ENCODE measurements around the gene BST1.
"Not testable (repeated sequence)": the region's sequence is repeated elsewhere in the genome, so short reads cannot be mapped to it uniquely, and the experiment has no call there.

The BST1 gene

GRCh38 chr4:15755321-15756155, 52.7 kb downstream of the BST1 start:
- no peak overlapping the region for H3K4me3 ChIP-seq (ENCODE audit: low read length)
- DNase-seq (ENCODE audit: low read depth) = peak; percentile 64
- TF ChIP-seq CTCF (conservative IDR thresholded peaks at IDR 0.05; ENCODE audit: low read depth, low read length) = no peak

GRCh38 chr4:15756361-15756861, 53.5 kb downstream of the BST1 start:
- no peak overlapping the region for H3K4me3 ChIP-seq (ENCODE audit: low read length)
- peak; percentile 12 for TF ChIP-seq CTCF (conservative IDR thresholded peaks at IDR 0.05; ENCODE audit: low read depth, low read length)
- no peak for DNase-seq (ENCODE audit: low read depth)

- DNase-seq (ENCODE audit: low read depth) = no peak
- TF ChIP-seq CTCF (conservative IDR thresholded peaks at IDR 0.05; ENCODE audit: low read depth, low read length) = no peak
- H3K4me3 ChIP-seq (ENCODE audit: low read length) = no peak overlapping the region
Observed at GRCh38 chr4:15757054-15757453, 54.2 kb downstream of the BST1 start.

- no peak for DNase-seq (ENCODE audit: low read depth)
- TF ChIP-seq CTCF (conservative IDR thresholded peaks at IDR 0.05; ENCODE audit: low read depth, low read length) = no peak
- H3K4me3 ChIP-seq (ENCODE audit: low read length) = no peak overlapping the region
Observed at GRCh38 chr4:15758294-15758693, 55.4 kb downstream of the BST1 start.

- DNase-seq (ENCODE audit: low read depth) = not testable (repeated sequence)
Observed at GRCh38 chr4:15762460-15762859, 59.6 kb downstream of the BST1 start.

GRCh38 chr4:15765391-15765790, 62.5 kb downstream of the BST1 start:
- no peak for DNase-seq (ENCODE audit: low read depth)
- H3K4me3 ChIP-seq (ENCODE audit: low read length) = no peak overlapping the region
- no peak for TF ChIP-seq CTCF (conservative IDR thresholded peaks at IDR 0.05; ENCODE audit: low read depth, low read length)

More at GRCh38 chr4:15762460-15762859, 59.6 kb downstream of the BST1 start:
- H3K4me3 ChIP-seq (ENCODE audit: low read length) = not testable (repeated sequence)

GRCh38 chr4:15765910-15766697, 63.2 kb downstream of the BST1 start:
- DNase-seq (ENCODE audit: low read depth) = no peak

More at GRCh38 chr4:15765910-15766697, 63.2 kb downstream of the BST1 start:
- TF ChIP-seq CTCF (conservative IDR thresholded peaks at IDR 0.05; ENCODE audit: low read depth, low read length) = no peak
- no peak overlapping the region for H3K4me3 ChIP-seq (ENCODE audit: low read length)
